NCI-H2029 treated with DMSO at 0.1 percent for 48 hours (cell line): ENCODE data around the gene MAP3K2.
"Not testable (repeated sequence)": the region's sequence is repeated elsewhere in the genome, so short reads cannot be mapped to it uniquely, and the experiment has no call there.

ENCODE experiments used
- DNase-seq: peaks from one replicate; lab custom pipeline; 2025; lab: John Stamatoyannopoulos, UW

The MAP3K2 gene

GRCh38 chr2:127420039-127420864 is 32.5 kb upstream of the MAP3K2 start:
- no peak for DNase-seq

GRCh38 chr2:127419448-127420038 is 31.8 kb upstream of the MAP3K2 start:
- DNase-seq = no peak

- DNase-seq = no peak
Observed at GRCh38 chr2:127419112-127419430, 31.3 kb upstream of the MAP3K2 start.

- no peak for DNase-seq
Observed at GRCh38 chr2:127418300-127419111, 30.7 kb upstream of the MAP3K2 start, which contains the start of gene PROC. TSS of gene PROC (plus strand) at chr2:127418427. CDS start at chr2:127419943, 1,516 bp downstream.

- no peak for DNase-seq
Observed at GRCh38 chr2:127417406-127417805, 29.6 kb upstream of the MAP3K2 start.

- no peak for DNase-seq
Observed at GRCh38 chr2:127416506-127417001, 28.8 kb upstream of the MAP3K2 start.

- peak; percentile 9 for DNase-seq
Observed at GRCh38 chr2:127415593-127416505, 28.1 kb upstream of the MAP3K2 start.

- DNase-seq = no peak
Observed at GRCh38 chr2:127414638-127415592, 27.1 kb upstream of the MAP3K2 start.

- DNase-seq = no peak
Observed at GRCh38 chr2:127413782-127414637, 26.2 kb upstream of the MAP3K2 start.

GRCh38 chr2:127413200-127413599 is 25.4 kb upstream of the MAP3K2 start:
- no peak for DNase-seq

- DNase-seq = no peak
Observed at GRCh38 chr2:127411653-127412369, 24.0 kb upstream of the MAP3K2 start.

- DNase-seq = peak; percentile 6
Observed at GRCh38 chr2:127410871-127411652, 23.3 kb upstream of the MAP3K2 start.

- not testable (repeated sequence) for DNase-seq
Observed at GRCh38 chr2:127409716-127410115, 21.9 kb upstream of the MAP3K2 start.

GRCh38 chr2:127408807-127409099 is 21.0 kb upstream of the MAP3K2 start:
- no peak for DNase-seq

GRCh38 chr2:127408004-127408806 is 20.4 kb upstream of the MAP3K2 start:
- DNase-seq = peak; percentile 23

GRCh38 chr2:127407661-127408003 is 19.9 kb upstream of the MAP3K2 start:
- no peak for DNase-seq

- no peak for DNase-seq
Observed at GRCh38 chr2:127407091-127407490, 19.3 kb upstream of the MAP3K2 start.
